Peyer's patch (tissue), 4 donors: Measurements from ENCODE around the gene PRKCA. TPM values are rescaled to one million over a fixed set of nuclear protein-coding genes. Genes with fewer than 3 reads are reported as not detected.

Experiments
- DNase-seq, 3 donors: peaks; one replicate each; pipeline ENCODE4 v3.0.0-alpha.2; 2017 to 2019
- H3K27ac ChIP-seq, 4 donors: fragments of 200-600 bp; sonication (generic); one replicate each; pipeline ENCODE4 v1.5.1; 2016 to 2019
- H3K27me3 ChIP-seq, 2 donors: fragments of 200-600 bp; sonication (generic); one replicate each; pipeline ENCODE4 v1.5.1; 2019
- H3K36me3 ChIP-seq, 3 donors: fragments of 200-600 bp; sonication (generic); one replicate each; pipeline ENCODE4 v1.5.1; 2016 to 2019
- H3K4me1 ChIP-seq, 4 donors: fragments of 200-600 bp; sonication (generic); one replicate each; pipeline ENCODE4 v1.5.1; 2016 to 2019
- H3K4me3 ChIP-seq, 4 donors: fragments of 200-600 bp; sonication (generic); 1 replicate in 3 of 4; 2 replicates in 1 of 4; pipeline ENCODE4 v1.5.1; 2016 to 2019; ENCODE audit warnings: mild to moderate bottlenecking in 1 of 4
- H3K9me3 ChIP-seq, 4 donors: fragments of 200-600 bp; sonication (generic); one replicate each; pipeline ENCODE4 v1.5.1; 2016 to 2019; ENCODE audit warnings: mild to moderate bottlenecking in 1 of 4
- POLR2A ChIP-seq, 2 donors: fragments of 450-650 bp; IDR thresholded peaks; one replicate each; pipeline ENCODE4 v1.5.1; 2017; ENCODE audit warnings: antibody characterized with exemption in 2 of 2, mild to moderate bottlenecking in 2 of 2, moderate library complexity in 2 of 2
- total RNA-seq, 4 donors: library from RNA; depleted of rRNA; stranded (reverse); fragments of >200 nt; gene quantifications; one replicate each; pipeline ENCODE4 v1.1.0, GENCODE V29; 2016
- TF ChIP-seq, protein P1 (sequence below), 6 experiments: fragments of 450-650 bp in 4 of 6; fragments of 200-600 bp in 2 of 6; sonication (generic) in 1 of 6; IDR thresholded peaks; one replicate each; pipeline ENCODE4 v1.5.1; 2017 to 2019; ENCODE audit warnings: antibody characterized with exemption in 6 of 6, mild to moderate bottlenecking in 3 of 6, moderate library complexity in 1 of 6

Gene PRKCA
- total RNA-seq, 4 donors from 2014 or later: 32.2 to 47.0 (median 43.5) TPM

GRCh38 chr17:66686601-66687000 is 384.2 kb downstream of the PRKCA start:
- Histone ChIP-seq H3K27ac (no peak overlapping the region), H3K36me3 (peaks cover 0 to 21% (median 0%) of the 10 kb centered on the region in 3 donors), H3K4me3 (no peak overlapping the region), H3K9me3 (no peaks in the 10 kb centered on the region), H3K27me3 (no peaks in the 10 kb centered on the region), H3K4me1 (peaks cover 0 to 12% (median 0%) of the 10 kb centered on the region in 4 donors)
- DNase-seq: no peak
- TF ChIP-seq POLR2A (IDR thresholded peaks at IDR 0.05): no peak
- TF ChIP-seq, protein P1, sequence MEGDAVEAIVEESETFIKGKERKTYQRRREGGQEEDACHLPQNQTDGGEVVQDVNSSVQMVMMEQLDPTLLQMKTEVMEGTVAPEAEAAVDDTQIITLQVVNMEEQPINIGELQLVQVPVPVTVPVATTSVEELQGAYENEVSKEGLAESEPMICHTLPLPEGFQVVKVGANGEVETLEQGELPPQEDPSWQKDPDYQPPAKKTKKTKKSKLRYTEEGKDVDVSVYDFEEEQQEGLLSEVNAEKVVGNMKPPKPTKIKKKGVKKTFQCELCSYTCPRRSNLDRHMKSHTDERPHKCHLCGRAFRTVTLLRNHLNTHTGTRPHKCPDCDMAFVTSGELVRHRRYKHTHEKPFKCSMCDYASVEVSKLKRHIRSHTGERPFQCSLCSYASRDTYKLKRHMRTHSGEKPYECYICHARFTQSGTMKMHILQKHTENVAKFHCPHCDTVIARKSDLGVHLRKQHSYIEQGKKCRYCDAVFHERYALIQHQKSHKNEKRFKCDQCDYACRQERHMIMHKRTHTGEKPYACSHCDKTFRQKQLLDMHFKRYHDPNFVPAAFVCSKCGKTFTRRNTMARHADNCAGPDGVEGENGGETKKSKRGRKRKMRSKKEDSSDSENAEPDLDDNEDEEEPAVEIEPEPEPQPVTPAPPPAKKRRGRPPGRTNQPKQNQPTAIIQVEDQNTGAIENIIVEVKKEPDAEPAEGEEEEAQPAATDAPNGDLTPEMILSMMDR (IDR thresholded peaks at IDR 0.05): no peak

DNA sequence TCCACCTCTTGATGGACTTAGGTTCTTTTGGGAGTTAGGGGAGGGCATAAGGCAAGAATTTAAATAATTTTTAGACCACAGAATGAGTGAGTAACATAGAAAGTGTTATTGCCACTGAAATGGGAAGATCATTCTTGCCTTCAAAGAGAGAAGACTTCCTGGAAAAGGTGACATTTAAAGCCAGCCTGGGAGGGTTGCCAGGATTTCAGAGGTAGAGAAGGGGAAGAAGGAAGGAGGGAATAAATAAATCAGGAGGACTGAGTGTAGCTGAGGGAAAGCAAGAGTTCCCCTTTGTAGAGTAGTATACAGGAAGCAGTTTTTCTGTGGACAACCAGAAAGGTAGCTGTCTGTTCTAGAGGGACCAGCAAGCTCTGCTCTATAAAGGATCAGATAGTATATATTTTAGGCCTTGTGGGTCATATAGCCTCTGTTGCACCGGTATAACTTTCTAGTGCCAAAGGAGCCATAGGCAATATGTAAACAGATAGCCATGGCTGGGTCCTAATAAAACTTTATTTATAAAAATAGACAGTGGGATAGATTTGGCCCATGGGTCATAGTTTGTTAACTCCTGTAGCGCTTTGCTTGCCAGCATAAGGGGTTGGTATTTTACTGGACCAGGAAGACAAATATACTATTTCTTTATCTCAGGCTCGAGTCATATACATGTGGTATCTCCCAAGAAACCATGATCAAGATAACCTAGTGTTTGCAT is 385.3 kb downstream of the PRKCA start:
- H3K9me3 ChIP-seq: no peaks in the 10 kb centered on the region
- H3K4me3 ChIP-seq: no peak overlapping the region
- peaks cover 0 to 29% (median 0%) of the 10 kb centered on the region in 3 donors for H3K36me3 ChIP-seq
- no peak for DNase-seq
- no peaks in the 10 kb centered on the region for H3K27me3 ChIP-seq
- peaks cover 0 to 12% (median 0%) of the 10 kb centered on the region in 4 donors for H3K4me1 ChIP-seq
- H3K27ac ChIP-seq: no peak overlapping the region
- TF ChIP-seq, protein P1 (IDR thresholded peaks at IDR 0.05): no peak
- no peak for TF ChIP-seq POLR2A (IDR thresholded peaks at IDR 0.05)

DNA sequence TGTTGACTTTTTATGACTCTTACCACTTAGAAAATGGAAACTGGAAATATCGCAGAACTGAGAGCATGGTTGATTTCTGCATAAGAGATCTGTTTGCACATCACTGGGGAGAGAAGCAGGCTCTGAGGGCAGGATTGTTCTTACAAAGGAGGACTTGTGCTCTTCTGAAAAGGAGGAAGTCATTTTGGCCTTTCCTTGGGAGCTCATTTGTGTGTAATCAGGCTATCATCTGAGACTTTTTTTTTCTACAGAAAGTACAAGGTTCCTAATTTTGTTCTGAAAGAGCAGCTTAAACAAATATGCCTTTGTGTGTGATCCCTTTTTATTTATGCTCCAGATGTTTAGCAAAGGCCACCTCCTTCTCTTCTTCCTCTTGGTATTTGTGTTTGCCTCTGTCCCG is 386.8 kb downstream of the PRKCA start:
- peaks cover 0 to 5% (median 0%) of the 10 kb centered on the region in 4 donors for H3K4me1 ChIP-seq
- H3K36me3 ChIP-seq: peaks cover 0 to 29% (median 0%) of the 10 kb centered on the region in 3 donors
- no peak overlapping the region for H3K27ac ChIP-seq
- no peak overlapping the region for H3K4me3 ChIP-seq
- no peaks in the 10 kb centered on the region for H3K27me3 ChIP-seq
- no peak for DNase-seq
- TF ChIP-seq, protein P1 (IDR thresholded peaks at IDR 0.05): no peak
- no peak for TF ChIP-seq POLR2A (IDR thresholded peaks at IDR 0.05)
- no peaks in the 10 kb centered on the region for H3K9me3 ChIP-seq

DNA sequence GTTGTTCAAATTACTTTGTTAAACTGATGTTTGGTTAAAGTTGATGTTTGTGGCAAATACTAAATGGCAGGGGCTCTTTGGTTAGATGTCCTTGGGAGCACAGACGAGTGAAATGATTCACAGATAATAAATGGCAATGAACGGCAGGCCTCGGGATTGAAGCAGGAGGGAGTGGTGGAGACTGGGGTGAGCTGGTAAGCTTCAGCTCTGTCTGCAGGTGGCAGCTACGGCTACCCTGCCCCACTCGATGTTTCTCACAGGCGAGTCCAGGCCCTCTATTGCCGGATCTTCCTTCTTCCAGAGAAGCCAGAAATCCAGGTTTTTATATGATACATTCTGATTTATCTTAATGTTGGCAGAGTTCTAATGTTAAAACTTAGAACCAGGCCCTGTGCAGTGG is 387.8 kb downstream of the PRKCA start:
- Histone ChIP-seq H3K36me3 (peaks cover 0 to 29% (median 0%) of the 10 kb centered on the region in 3 donors), H3K27me3 (no peaks in the 10 kb centered on the region), H3K4me1 (no peaks in the 10 kb centered on the region), H3K4me3 (no peak overlapping the region), H3K9me3 (no peaks in the 10 kb centered on the region), H3K27ac (no peak overlapping the region)
- no peak for DNase-seq
- no peak for TF ChIP-seq POLR2A (IDR thresholded peaks at IDR 0.05)
- TF ChIP-seq, protein P1 (IDR thresholded peaks at IDR 0.05): no peak

GRCh38 chr17:66691644-66692420 is 389.4 kb downstream of the PRKCA start:
- Histone ChIP-seq H3K9me3 (no peaks in the 10 kb centered on the region), H3K36me3 (peaks cover 0 to 31% (median 0%) of the 10 kb centered on the region in 3 donors), H3K27ac (peak overlapping the region in 1 of 4 donors; percentile 12), H3K27me3 (no peaks in the 10 kb centered on the region), H3K4me3 (no peak overlapping the region), H3K4me1 (no peaks in the 10 kb centered on the region)
- no peak for DNase-seq
- TF ChIP-seq POLR2A (IDR thresholded peaks at IDR 0.05): no peak
- TF ChIP-seq, protein P1 (IDR thresholded peaks at IDR 0.05): no peak
